HG03025 (cell line): ENCODE measurements around the gene MSI1.

Source experiments
- ATAC-seq: cut with Tn5 transposase; IDR thresholded peaks from one replicate; pipeline ENCODE4 v1.9.1; 2021; ENCODE audit warnings: mild to moderate bottlenecking, moderate library complexity; ENCODE audit not compliant: unreplicated experiment, low FRiP score

The MSI1 gene

GRCh38 chr12:120378036-120378435 lies 9.1 kb upstream of the MSI1 start:
- no peak for ATAC-seq

- ATAC-seq, result no peak
These were observed 8.6 kb upstream of the MSI1 start for GRCh38 chr12:120377611-120378010.

- no peak for ATAC-seq
These were observed 8.1 kb upstream of the MSI1 start for GRCh38 chr12:120376934-120377572.

- no peak for ATAC-seq
These were observed 7.5 kb upstream of the MSI1 start for GRCh38 chr12:120376416-120376815.

GRCh38 chr12:120376009-120376408 lies 7.0 kb upstream of the MSI1 start:
- no peak for ATAC-seq

GRCh38 chr12:120373683-120374082 lies 4.7 kb upstream of the MSI1 start:
- no peak for ATAC-seq

GRCh38 chr12:120370343-120371243 lies 1.6 kb upstream of the MSI1 start:
- no peak for ATAC-seq

- no peak for ATAC-seq
These were observed 809 bp upstream of the MSI1 start for GRCh38 chr12:120369603-120370342.

- ATAC-seq, result no peak
These were observed 808 bp downstream of the MSI1 start for GRCh38 chr12:120367924-120368788.

- no peak for ATAC-seq
These were observed 1.6 kb downstream of the MSI1 start for GRCh38 chr12:120367233-120367923.

GRCh38 chr12:120366845-120367232 lies 2.1 kb downstream of the MSI1 start:
- no peak for ATAC-seq

- ATAC-seq, result no peak
These were observed 2.6 kb downstream of the MSI1 start for GRCh38 chr12:120366341-120366705.

- ATAC-seq, result no peak
These were observed 3.2 kb downstream of the MSI1 start for GRCh38 chr12:120365675-120366340.

GRCh38 chr12:120364487-120364886 lies 4.5 kb downstream of the MSI1 start:
- ATAC-seq, result no peak

GRCh38 chr12:120363274-120363855 lies 5.6 kb downstream of the MSI1 start:
- no peak for ATAC-seq

GRCh38 chr12:120362516-120363273 lies 6.3 kb downstream of the MSI1 start:
- no peak for ATAC-seq

GRCh38 chr12:120361506-120362208 lies 7.3 kb downstream of the MSI1 start:
- ATAC-seq, result no peak

GRCh38 chr12:120359128-120359527 lies 9.8 kb downstream of the MSI1 start:
- no peak for ATAC-seq
